SK-N-SH treated with all-trans-retinoic acid at 6 μM for 48 hours (cell line): ENCODE data around the gene USP12.
"Not testable (repeated sequence)": the region's sequence is repeated elsewhere in the genome, so short reads cannot be mapped to it uniquely, and the experiment has no call there.

Experiments
- ARNTL ChIP-seq: fragments of 450-650 bp; formaldehyde crosslinking; IDR thresholded peaks from 2 replicates; pipeline ENCODE4 v1.5.0; 2020; ENCODE audit warnings: low read depth, mild to moderate bottlenecking, moderate library complexity, borderline replicate concordance
- ESRRG ChIP-seq: fragments of 250-450 bp; sonication (Bioruptor Pico); IDR thresholded peaks from 2 replicates; pipeline ENCODE4 v1.6.1; 2021; ENCODE audit warnings: mild to moderate bottlenecking
- PATZ1 ChIP-seq: fragments of 250-450 bp; sonication (Bioruptor Pico); IDR thresholded peaks from 2 replicates; pipeline ENCODE4 v1.8.0; 2020; ENCODE audit warnings: mild to moderate bottlenecking, moderate library complexity, borderline replicate concordance
- PPARA ChIP-seq: fragments of 250-450 bp; sonication (Bioruptor Pico); IDR thresholded peaks from 2 replicates; pipeline ENCODE4 v1.5.0; 2020; ENCODE audit warnings: mild to moderate bottlenecking, borderline replicate concordance
- RARB ChIP-seq: fragments of 250-450 bp; sonication (Bioruptor Pico); IDR thresholded peaks from 2 replicates; pipeline ENCODE4 v1.8.0; 2021; ENCODE audit warnings: mild to moderate bottlenecking, moderate library complexity
- SNAI2 ChIP-seq: fragments of 250-450 bp; sonication (Bioruptor Pico); IDR thresholded peaks from 2 replicates; pipeline ENCODE4 v1.5.0; 2020; ENCODE audit warnings: mild to moderate bottlenecking, moderate library complexity
- ZFP3 ChIP-seq: fragments of 250-450 bp; sonication (Bioruptor Pico); IDR thresholded peaks from 2 replicates; pipeline ENCODE4 v1.5.0; 2020; ENCODE audit warnings: mild to moderate bottlenecking, moderate library complexity
- ZFP30 ChIP-seq: fragments of 450-650 bp; formaldehyde crosslinking; IDR thresholded peaks from 2 replicates; pipeline ENCODE4 v1.5.0; 2022; ENCODE audit warnings: mild to moderate bottlenecking, moderate library complexity

- not testable (repeated sequence) for TF ChIP-seq PPARA (CRISPR knock-in tag); SNAI2 (CRISPR knock-in tag); PATZ1 (CRISPR knock-in tag); ZFP3; ZFP30 (CRISPR knock-in tag); RARB (CRISPR knock-in tag); ARNTL; ESRRG (CRISPR knock-in tag)
Observed at GRCh38 chr13:27192367-27192766, 20.8 kb upstream of the USP12 start.
